Activated naive CD4-positive, alpha-beta T cell treated with anti-CD3 and anti-CD28 coated beads, Interleukin-2, amount 50 U/mL, for 24 hours (primary cell): ENCODE results near the gene ABCC6.
"Not testable (repeated sequence)": the region's sequence is repeated elsewhere in the genome, so short reads cannot be mapped to it uniquely, and the experiment has no call there.

Experiments used
- H3K27ac Mint-ChIP-seq: one replicate; pipeline ENCODE4 v1.8.0; 2021; ENCODE audit warnings: mild to moderate bottlenecking, mixed read lengths
- H3K27me3 Mint-ChIP-seq: one replicate; pipeline ENCODE4 v1.8.0; 2021; ENCODE audit warnings: mixed read lengths
- H3K36me3 Mint-ChIP-seq: one replicate; pipeline ENCODE4 v1.8.0; 2021; ENCODE audit warnings: mixed read lengths
- H3K4me1 Mint-ChIP-seq: one replicate; pipeline ENCODE4 v1.8.0; 2021; ENCODE audit warnings: mixed read lengths
- H3K4me3 Mint-ChIP-seq: one replicate; pipeline ENCODE4 v1.8.0; 2021; ENCODE audit warnings: mild to moderate bottlenecking, mixed read lengths
- H3K9me3 Mint-ChIP-seq: one replicate; pipeline ENCODE4 v1.8.0; 2021; ENCODE audit warnings: mixed read lengths

The ABCC6 gene

GRCh38 chr16:16243886-16244285, 20.6 kb upstream of the ABCC6 start:
- H3K4me1 Mint-ChIP-seq, H3K4me3 Mint-ChIP-seq, H3K36me3 Mint-ChIP-seq, H3K27ac Mint-ChIP-seq, H3K27me3 Mint-ChIP-seq, H3K9me3 Mint-ChIP-seq: not testable (repeated sequence)

DNA sequence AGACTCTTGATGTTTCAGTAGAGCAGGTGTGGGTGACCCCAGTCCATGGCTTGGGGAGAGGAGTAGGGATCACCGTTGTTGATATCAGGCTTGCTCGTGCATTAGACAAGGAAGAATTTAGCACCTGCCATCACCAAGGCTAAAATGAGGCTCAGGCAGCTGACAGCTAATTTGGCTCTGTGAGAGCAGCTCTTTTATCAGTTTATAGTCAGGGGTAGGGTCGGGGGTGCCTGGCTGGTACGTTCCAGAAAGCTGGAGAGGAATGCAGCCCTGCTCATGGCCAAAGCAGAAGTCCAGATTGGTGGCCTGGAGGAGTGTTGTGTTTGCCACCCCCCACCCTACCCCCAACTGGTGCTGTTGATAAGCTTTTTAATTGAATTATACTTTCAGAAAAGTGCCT, 17.4 kb upstream of the ABCC6 start:
- H3K4me1 Mint-ChIP-seq, H3K36me3 Mint-ChIP-seq, H3K27me3 Mint-ChIP-seq, H3K27ac Mint-ChIP-seq, H3K9me3 Mint-ChIP-seq, H3K4me3 Mint-ChIP-seq: not testable (repeated sequence)

DNA sequence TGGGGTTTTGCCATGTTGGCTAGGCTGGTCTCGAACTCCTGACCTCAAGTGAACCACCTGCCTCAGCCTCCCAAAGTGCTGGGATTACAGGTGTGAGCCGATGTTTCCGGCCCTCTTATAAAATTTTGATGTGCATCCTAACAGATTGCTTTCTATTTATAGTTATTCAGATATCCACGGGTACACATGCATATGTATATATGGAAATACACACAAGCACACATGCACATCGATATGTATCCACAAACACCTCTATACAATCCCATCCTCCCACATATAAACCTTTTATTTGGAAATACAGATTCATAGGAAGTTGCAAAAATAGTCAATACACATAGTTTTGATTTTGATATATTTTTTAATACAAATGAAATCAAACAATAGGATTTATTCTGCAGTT, 14.4 kb upstream of the ABCC6 start:
- not testable (repeated sequence) for H3K4me3 Mint-ChIP-seq, H3K27me3 Mint-ChIP-seq, H3K27ac Mint-ChIP-seq, H3K4me1 Mint-ChIP-seq, H3K9me3 Mint-ChIP-seq, H3K36me3 Mint-ChIP-seq

- H3K36me3 Mint-ChIP-seq, H3K4me1 Mint-ChIP-seq, H3K4me3 Mint-ChIP-seq, H3K27ac Mint-ChIP-seq, H3K27me3 Mint-ChIP-seq, H3K9me3 Mint-ChIP-seq: not testable (repeated sequence)
Observed at GRCh38 chr16:16237071-16237470, 13.8 kb upstream of the ABCC6 start.

DNA sequence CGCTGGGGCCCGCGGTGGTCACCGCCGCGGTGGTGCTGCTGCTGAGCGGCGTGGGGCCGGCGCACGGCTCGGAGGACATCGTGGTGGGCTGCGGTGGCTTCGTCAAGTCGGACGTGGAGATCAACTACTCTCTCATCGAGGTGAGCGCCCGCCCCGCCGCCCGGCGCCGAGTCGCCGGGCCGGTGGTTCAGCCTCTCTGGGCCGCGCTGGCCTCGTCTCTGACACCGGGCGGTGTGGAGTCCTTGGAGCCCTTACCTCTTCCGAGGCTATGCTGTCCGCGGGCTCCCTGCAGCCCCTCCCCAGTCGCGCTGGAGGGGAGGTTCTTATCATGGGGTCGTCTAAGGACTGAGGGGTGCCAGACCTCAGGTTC, 9.4 kb upstream of the ABCC6 start:
- not testable (repeated sequence) for H3K27me3 Mint-ChIP-seq, H3K9me3 Mint-ChIP-seq, H3K36me3 Mint-ChIP-seq, H3K27ac Mint-ChIP-seq, H3K4me1 Mint-ChIP-seq, H3K4me3 Mint-ChIP-seq

- not testable (repeated sequence) for H3K27ac Mint-ChIP-seq, H3K36me3 Mint-ChIP-seq, H3K4me3 Mint-ChIP-seq, H3K9me3 Mint-ChIP-seq, H3K27me3 Mint-ChIP-seq, H3K4me1 Mint-ChIP-seq
Observed at GRCh38 chr16:16223662-16224241, 458 bp upstream of the ABCC6 start.

DNA sequence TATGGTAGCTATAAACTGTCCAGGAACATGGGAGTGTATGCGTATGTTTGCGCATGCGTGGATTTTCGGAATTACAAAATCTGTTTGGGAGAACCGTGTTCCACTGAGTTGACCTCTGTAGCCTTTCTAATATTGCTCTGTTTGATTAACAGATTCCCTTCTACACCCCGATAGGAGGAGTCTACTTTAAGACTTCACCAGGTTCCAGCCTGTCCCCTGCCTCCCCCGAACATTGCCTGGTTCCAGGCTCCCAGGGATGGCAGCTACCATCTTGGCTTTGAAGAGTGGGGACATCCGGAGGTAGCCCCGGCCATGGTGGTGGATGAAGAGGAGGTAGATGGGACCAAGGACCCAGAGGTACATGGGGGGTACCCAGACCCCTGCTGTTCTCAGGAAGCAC, 1.9 kb downstream of the ABCC6 start:
- H3K27me3 Mint-ChIP-seq, H3K9me3 Mint-ChIP-seq, H3K4me3 Mint-ChIP-seq, H3K27ac Mint-ChIP-seq, H3K4me1 Mint-ChIP-seq, H3K36me3 Mint-ChIP-seq: not testable (repeated sequence)

GRCh38 chr16:16220449-16220848, 2.8 kb downstream of the ABCC6 start:
- not testable (repeated sequence) for H3K4me1 Mint-ChIP-seq, H3K27me3 Mint-ChIP-seq, H3K27ac Mint-ChIP-seq, H3K36me3 Mint-ChIP-seq, H3K4me3 Mint-ChIP-seq, H3K9me3 Mint-ChIP-seq

- H3K9me3 Mint-ChIP-seq, H3K4me1 Mint-ChIP-seq, H3K27ac Mint-ChIP-seq, H3K4me3 Mint-ChIP-seq, H3K27me3 Mint-ChIP-seq, H3K36me3 Mint-ChIP-seq: not testable (repeated sequence)
Observed at GRCh38 chr16:16218787-16219186, 4.5 kb downstream of the ABCC6 start.

DNA sequence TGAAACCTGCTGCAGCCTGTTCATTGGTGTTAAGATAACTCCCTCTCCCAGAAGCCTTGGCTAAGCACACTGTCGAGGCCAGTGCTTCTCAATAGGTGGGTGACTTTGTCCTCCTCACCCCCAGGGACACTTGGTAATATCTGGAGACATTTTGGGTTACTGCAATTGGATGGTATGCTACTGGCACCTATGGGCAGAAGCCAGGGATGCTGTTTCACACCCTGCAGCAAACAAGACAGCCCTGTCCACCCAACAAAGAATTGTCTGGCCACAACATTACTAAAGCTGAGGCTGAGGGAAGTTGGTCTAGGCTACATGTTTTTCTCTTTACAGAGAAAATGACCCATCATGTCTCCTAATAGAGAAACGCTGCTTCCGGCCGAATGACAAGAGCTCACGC, 4.9 kb downstream of the ABCC6 start:
- H3K27ac Mint-ChIP-seq, H3K4me3 Mint-ChIP-seq, H3K4me1 Mint-ChIP-seq, H3K27me3 Mint-ChIP-seq, H3K36me3 Mint-ChIP-seq, H3K9me3 Mint-ChIP-seq: not testable (repeated sequence)

DNA sequence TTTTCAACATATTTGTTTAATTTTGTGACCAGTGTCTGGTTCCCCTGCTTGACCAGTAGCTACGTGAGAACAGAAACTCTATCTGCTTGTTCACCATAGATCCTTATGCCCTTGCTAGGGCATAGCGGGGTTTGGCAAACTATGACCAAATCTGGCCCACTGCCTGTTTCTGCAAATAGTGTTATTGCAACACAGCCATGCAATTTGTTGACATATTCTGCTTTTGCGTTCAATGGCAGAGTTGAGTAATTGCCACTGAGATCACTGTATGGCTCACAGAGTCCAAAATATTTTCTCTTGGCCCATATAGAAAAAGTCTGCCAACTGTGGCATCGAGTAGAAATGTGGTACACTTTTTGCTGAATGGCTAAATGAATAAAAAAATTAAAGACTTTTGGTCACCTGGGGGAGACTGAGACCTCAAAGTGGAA, 9.4 kb downstream of the ABCC6 start:
- not testable (repeated sequence) for H3K36me3 Mint-ChIP-seq, H3K4me3 Mint-ChIP-seq, H3K9me3 Mint-ChIP-seq, H3K4me1 Mint-ChIP-seq, H3K27me3 Mint-ChIP-seq, H3K27ac Mint-ChIP-seq

GRCh38 chr16:16211404-16211803, 11.9 kb downstream of the ABCC6 start:
- not testable (repeated sequence) for H3K27me3 Mint-ChIP-seq, H3K4me1 Mint-ChIP-seq, H3K9me3 Mint-ChIP-seq, H3K36me3 Mint-ChIP-seq, H3K27ac Mint-ChIP-seq, H3K4me3 Mint-ChIP-seq

DNA sequence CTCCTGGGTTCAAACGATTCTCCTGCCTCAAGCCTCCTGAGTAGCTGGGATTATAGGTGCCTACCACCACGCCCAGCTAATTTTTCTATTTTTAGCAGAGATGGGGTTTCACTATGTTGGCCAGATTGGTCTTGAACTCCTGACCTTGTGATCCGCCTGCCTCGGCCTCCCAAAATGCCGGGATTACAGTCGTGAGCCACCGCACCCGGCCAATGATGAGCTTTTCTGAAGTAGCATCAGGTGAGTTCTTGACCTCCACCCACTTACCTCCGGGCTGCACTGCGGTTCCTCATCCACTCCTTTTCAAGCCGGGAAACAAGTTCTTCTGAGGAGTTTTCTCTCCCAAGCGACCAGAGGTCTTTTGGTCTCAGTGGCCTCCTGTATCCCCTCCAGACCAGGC, 14.8 kb downstream of the ABCC6 start:
- not testable (repeated sequence) for H3K4me3 Mint-ChIP-seq, H3K4me1 Mint-ChIP-seq

GRCh38 chr16:16207787-16208334, 15.4 kb downstream of the ABCC6 start:
- not testable (repeated sequence) for H3K27ac Mint-ChIP-seq, H3K9me3 Mint-ChIP-seq, H3K36me3 Mint-ChIP-seq, H3K4me3 Mint-ChIP-seq, H3K27me3 Mint-ChIP-seq, H3K4me1 Mint-ChIP-seq

More for the DNA sequence above, 14.8 kb downstream of the ABCC6 start:
- not testable (repeated sequence) for H3K36me3 Mint-ChIP-seq, H3K9me3 Mint-ChIP-seq, H3K27me3 Mint-ChIP-seq, H3K27ac Mint-ChIP-seq

DNA sequence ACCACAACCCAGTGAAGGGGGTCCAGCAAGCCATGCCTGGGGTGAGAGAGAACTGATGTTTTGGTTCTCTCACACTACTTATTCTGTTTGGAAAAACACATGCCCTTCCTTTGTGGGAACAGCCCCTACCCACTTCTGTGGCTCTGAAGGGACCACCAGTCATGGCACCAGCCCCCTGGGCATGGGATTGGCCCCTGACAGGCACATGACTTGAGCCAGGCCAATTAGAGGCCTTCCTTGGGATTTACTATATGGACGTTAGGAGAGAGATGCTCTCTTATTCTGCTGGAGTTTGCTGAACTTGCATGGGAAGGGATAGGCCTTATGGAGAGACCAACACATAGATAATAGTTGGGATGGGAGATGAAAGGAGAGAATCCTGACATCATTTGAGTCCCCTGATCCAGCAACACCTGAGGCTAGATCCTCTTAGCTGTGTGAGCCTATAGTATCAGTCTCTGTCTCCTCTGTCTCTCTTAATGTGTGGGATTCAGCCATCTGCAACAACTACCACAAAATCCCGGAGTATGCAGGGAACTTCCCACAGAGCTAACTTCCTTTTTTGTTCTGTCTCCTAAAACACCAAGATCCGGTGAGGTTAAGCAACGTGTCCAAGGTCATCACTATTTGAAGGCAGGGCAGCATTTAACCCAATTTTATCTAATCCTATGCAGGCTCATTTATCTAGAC, 16.1 kb downstream of the ABCC6 start:
- not testable (repeated sequence) for H3K9me3 Mint-ChIP-seq, H3K4me1 Mint-ChIP-seq, H3K27ac Mint-ChIP-seq, H3K36me3 Mint-ChIP-seq, H3K27me3 Mint-ChIP-seq, H3K4me3 Mint-ChIP-seq

- H3K9me3 Mint-ChIP-seq, H3K27me3 Mint-ChIP-seq, H3K4me3 Mint-ChIP-seq, H3K36me3 Mint-ChIP-seq, H3K4me1 Mint-ChIP-seq, H3K27ac Mint-ChIP-seq: not testable (repeated sequence)
Observed at GRCh38 chr16:16205864-16206263, 17.4 kb downstream of the ABCC6 start.

DNA sequence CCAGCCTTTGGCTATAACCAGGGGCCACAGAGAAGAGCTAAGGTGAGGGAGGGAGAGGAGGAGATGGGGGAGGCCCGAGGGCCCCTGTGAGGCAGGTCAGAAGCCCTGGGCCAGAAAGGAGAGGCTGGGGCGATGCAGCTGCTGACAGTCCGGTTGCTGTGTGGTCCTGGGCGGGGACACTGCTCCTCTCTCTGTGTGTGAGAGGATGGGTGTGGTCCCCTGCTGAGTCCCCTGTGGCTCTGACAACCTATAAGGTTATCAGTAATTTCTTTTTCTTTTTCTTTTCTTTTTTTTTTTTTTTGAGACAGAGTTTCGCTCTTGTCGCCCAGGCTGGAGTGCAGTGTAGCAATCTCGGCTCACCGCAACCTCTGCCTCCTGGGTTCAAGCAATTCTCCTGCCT, 18.7 kb downstream of the ABCC6 start:
- not testable (repeated sequence) for H3K27me3 Mint-ChIP-seq, H3K36me3 Mint-ChIP-seq, H3K27ac Mint-ChIP-seq, H3K9me3 Mint-ChIP-seq, H3K4me3 Mint-ChIP-seq, H3K4me1 Mint-ChIP-seq
